Cerebellar nuclear complex (tissue), 1 donor: ENCODE results near the gene AATF.
"Not testable (repeated sequence)": the region's sequence is repeated elsewhere in the genome, so short reads cannot be mapped to it uniquely, and the experiment has no call there.

Source experiments
- DNase-seq, 2 experiments: peaks; one replicate each; lab custom pipeline; 2025; lab: John Stamatoyannopoulos, UW

AATF gene

GRCh38 chr17:37047631-37048104 lies 98.9 kb downstream of the AATF start:
- DNase-seq = peak; percentile 35 to 53

DNA sequence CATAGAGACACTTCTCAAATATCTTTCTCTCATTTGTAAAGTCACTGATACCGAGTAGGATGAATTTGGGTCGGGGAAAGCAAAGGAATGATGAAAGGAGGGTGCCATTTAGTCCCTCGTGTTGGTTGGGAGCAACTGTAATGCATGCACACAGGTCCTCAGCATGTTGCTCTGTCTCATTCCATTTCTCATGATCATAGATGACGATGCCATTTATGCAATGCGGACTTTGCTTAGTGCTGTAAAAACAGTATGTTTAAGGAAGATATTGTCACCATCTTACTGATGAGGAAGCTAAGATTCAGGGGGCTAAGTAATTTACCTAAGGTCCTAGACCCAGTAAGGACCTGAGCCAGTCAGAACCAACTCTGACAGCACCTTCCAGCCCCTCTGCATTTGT lies 100.1 kb downstream of the AATF start:
- no peak for DNase-seq

DNA sequence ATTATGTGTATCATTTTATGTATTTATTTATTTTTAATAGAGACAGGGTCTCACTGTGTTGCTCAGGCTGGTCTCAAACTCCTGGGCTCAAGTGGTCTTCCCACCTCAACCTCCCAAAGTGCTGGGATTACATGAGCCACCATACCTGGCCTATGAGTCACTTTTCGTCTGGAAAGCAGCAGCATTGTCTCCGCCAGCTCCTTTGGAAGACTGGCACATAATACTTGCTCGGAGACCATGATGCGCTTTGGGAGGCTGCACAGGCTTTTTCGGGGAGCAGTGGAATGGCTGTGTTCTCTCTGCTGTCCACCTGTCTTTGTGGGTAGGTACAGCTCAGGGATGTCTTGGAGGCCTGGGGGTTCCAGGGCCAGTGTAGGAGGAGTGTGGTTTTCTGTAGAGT lies 102.2 kb downstream of the AATF start:
- DNase-seq = no peak

- DNase-seq = no peak
Measured at GRCh38 chr17:37051381-37051780, 102.6 kb downstream of the AATF start.

- no peak for DNase-seq
Measured at GRCh38 chr17:37051833-37052232, 103.1 kb downstream of the AATF start.

- no peak for DNase-seq
Measured at GRCh38 chr17:37052450-37052849, 103.7 kb downstream of the AATF start.

GRCh38 chr17:37054894-37055293 lies 106.1 kb downstream of the AATF start:
- no peak for DNase-seq

GRCh38 chr17:37056622-37057021 lies 107.9 kb downstream of the AATF start:
- DNase-seq = no peak

- DNase-seq = no peak
Measured at GRCh38 chr17:37059493-37059892, 110.7 kb downstream of the AATF start.

DNA sequence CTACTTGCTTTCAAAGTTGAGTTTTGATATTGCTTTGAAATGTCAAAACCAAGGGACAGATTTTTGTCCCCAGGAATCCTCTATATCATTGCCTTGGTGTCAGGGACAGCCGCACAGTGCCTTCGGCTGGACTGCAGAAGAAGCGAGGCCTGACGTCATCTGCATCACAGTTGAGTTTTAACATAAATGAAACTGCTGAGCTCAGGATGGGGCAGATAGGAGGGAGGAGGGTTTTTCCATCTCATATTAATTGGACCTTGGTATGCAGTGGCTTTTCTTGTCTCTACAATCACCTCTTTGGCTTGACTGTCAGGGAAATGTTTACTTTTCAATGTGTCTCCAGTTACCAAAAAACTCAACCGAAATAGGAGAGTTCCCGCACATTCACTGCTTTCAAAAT lies 111.3 kb downstream of the AATF start:
- DNase-seq = no peak

DNA sequence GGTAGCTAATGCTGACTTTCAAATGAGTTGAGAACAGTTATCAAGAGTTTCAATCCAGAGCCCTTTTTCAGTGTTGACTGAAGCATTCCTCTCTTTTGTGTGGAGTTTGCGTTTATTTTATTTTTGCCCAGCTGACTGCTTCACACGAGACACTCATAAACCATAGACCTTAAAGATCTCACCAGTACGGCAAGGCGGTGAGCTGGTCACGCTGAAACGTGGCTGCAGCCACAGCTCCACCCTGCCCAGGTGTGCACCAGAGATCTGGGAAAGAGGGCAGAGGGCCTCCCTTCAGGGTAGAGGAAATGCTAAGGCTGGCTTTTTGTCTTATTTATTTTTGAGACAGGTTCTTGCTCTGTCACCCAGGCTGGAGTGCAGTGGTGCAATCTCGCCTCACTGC lies 112.2 kb downstream of the AATF start:
- DNase-seq = no peak

DNA sequence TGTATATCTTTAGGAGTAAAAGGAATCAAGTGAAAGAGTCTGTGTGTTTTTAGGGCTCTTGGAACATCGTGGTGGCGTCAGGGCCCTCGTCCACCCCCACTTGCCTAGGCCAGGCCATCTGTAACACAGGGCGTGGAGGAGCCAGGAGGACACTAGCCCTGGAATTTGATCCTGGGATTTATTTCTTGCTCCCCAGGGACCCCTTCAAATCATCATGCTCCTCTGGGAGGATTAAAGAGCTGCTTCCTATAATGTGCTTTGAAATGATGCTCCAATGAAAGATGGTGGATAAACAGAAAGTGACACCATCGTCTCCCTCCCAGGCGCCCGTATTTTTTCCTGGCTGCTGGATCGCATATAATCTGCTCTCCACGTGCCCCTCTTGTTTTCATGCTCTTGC lies 113.3 kb downstream of the AATF start:
- no peak for DNase-seq

GRCh38 chr17:37064206-37064605 lies 115.5 kb downstream of the AATF start:
- DNase-seq = no peak

- no peak for DNase-seq
Measured at GRCh38 chr17:37064956-37065355, 116.2 kb downstream of the AATF start.

- DNase-seq = no peak
Measured at GRCh38 chr17:37065486-37066321, 117.0 kb downstream of the AATF start.

DNA sequence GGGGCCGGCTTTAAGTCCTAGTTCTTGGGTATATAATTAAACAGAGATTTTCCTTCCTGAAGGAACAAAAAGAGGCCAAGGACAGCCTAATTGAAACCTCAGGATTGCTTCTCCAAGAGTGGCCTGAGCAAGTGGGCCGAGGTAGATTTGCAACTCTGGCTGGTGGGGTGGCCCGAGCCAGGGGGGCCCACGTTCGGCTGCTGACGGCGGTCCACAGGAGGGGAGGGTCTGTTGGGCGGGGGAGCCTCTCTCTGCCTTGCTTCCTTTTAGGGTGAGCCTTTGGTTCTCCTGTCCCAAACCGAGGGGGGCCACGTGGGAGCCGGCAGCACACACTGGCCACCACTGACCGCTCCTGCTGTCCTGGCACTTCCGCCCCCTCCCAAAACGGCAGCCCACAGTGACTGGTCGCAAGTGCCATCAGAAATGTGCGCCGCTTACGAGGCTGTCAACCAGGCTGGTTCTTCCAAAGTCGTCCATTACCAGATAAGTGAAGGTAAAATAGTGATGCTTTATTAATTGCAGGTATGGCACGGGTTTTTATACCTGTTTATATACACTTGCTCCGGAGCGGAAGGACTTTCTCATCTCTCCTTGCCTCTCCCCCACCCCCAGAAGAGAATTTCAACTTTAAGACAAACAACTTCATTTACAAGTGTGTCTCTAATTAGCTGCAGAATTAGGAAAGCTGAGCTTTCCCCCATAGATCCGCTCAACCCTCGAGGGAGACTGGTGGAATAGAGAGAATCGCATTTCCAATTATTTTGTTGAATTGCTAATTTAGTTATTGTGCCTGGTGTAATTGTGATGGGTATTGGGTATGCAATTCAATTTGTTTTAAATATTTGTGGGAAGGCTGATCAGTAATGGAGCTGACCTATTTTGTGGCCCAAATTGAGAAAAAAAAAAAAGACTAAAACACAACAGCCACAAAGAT lies 117.8 kb downstream of the AATF start:
- no peak for DNase-seq

DNA sequence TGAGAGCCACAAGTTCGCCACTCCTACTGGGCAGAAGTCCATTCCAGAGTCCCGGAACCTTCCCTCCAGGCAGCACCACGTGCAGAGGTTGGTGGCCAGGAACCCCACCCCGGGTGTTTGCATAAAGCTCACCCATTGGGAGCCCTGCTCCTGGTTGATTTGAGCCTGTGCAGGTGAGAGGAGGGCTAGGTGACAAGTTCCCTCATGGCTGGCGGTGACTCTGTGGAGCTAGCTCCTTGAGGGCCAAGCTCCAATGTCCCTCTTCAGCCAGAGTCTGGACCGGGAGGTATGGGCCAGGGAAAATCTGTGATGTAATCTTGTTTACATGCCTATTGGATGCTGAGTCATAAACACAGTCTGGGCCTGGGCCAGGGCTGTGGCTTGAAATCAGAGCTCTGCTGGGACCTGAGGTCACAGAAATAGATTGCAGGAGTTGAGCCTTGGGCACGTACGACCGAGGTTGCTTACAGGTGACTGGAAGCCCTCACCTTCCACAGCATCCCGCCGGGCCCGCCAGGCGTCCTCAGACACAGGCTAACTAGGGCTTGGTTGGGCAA lies 118.9 kb downstream of the AATF start:
- DNase-seq = no peak

DNA sequence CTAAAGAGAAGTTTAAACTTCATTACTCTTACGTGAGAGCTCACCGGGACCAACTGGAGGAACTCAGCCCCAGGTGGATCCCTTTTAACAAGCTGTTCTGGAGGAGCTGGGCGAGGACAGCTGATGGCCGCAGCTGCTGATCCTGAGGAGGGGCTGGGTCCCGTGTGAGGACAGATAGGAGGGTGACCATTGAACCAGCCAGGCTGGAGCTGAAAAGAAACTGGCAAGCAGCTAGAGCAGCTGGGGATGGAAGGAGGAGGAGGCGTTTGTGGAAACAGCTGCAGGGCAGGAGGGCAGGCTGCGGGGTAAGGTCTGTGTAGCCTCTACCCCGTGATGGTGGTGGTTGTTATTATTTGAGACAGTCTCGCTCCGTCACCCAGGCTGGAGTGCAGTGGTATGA lies 119.5 kb downstream of the AATF start:
- DNase-seq = no peak

GRCh38 chr17:37069087-37069486 lies 120.3 kb downstream of the AATF start:
- no peak for DNase-seq

DNA sequence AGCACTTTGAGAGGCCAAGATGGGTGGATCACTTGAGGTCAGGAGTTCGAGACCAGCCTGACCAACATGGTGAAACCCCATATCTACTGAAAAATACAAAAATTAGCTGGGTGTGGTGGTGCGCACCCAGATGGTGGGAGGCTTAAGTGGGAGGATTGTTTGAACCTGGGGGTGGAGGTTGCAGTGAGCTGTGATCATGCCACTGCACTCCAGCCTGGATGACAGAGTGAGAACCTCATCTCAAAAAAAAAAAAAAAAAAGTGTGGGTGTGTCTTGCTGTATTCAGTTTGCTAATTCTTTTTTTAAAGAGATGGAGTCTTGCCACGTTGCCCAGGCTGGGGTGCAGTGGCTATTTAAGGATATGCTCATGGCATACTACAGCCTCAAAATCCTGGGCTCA lies 124.7 kb downstream of the AATF start:
- not testable (repeated sequence) for DNase-seq

DNA sequence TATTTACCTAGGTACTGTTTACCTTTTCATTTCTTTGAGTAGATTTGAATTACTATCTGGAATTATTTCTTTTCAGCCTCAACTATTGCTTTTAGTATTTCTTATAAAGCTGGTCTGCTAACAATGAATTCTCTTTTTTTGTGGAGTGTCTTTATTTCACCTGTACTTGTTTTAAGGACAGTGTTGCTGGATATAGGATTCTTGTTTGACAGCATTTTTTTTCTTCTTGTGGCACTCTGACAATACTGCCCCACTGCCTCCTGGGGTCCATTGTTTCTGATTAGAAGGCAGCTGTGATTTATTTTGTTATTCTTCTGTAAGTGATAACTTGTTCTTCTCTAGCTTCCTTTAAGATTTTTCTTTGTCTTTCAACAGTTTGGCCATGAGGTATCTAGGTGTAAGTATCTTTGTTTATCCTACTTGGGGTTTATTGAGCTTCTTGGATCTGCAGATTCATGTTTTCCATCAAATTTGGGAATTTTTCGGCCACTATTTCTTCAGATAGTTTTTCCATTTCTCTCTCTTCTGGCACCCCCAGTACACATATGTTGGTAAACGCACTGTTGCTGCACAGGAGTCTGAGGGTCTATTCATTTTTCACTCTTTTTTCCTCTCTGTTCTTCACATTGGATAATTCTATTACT lies 130.4 kb downstream of the AATF start:
- DNase-seq = no peak

DNA sequence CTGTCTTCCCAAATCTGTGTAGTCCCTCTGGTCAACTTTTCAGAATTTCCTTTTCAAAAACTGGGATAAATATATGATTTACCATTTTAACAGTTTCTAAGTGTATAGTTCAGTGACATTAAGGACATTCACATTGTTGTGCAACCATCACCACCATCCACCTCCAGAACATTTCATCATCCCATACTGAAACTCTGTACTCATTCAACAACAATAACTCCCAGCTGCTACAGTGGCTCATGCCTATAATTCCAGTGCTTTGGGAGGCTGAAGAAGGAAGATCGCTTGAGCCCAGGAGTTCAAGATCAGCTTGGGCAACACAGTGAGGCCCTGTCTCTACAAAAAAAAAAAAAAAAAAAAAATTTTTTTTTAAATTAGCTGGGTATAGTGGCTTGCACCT lies 131.0 kb downstream of the AATF start:
- DNase-seq = no peak
